GM12874 (cell line): ENCODE measurements around the gene ALAS1.
A peak's percentile ranks its signal among the peaks of the same experiment; 100 is the strongest.

ENCODE experiments used
- CTCF ChIP-seq: IDR thresholded peaks from 2 replicates; pipeline ENCODE4 v1.5.1; 2011; ENCODE audit warnings: low read depth, mild to moderate bottlenecking, control low read depth, low read length, moderate library complexity; ENCODE audit not compliant: insufficient read depth

The ALAS1 gene

GRCh38 chr3:52197842-52198625 lies at the start of gene ALAS1:
ALAS1 (plus strand) TSS chr3:52198160; CDS start chr3:52199242, 1,082 bp downstream.
- TF ChIP-seq CTCF: 0 out of 2 replicates have a peak, but pooled peaks have one; percentile 7

DNA sequence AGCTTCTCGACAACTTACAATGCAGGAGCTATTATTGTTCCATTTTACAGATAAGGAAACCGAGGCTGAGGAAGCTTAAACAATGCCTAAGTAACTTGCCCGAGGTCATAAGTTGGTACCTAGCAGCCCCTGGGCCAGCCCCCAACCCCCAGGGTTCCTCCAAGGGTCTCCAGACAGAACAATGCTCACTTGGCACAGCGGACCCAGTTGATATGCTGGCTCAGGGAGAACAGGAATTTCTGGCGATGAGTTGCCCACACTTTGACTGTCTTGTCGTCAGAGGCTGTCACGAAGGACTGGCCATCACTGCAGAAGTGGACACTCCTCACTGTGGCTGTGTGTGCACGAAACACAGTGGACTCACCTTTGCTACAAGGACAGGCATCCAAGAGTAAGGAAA lies 48.9 kb upstream of the ALAS1 start:
- TF ChIP-seq CTCF: no peak

DNA sequence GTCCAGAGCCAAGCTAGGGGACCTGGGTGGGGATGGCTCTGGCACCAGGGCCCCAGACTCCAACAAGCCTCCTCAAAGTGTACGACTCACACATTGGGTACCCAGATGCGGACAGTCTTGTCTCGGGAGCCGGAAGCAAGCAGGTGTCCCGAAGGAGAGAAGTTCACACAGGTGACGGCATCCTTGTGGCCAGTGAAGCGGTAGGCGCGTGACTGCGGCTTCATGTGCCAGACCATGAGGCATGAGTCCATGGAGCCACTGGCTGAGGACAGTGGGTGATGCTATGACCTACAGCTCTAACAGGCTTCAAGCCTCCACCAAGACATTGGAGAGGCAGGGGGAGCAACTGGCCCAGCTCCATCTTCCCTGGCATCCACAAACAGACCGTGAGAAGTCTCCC lies 48.2 kb upstream of the ALAS1 start:
- TF ChIP-seq CTCF: no peak

- no peak for TF ChIP-seq CTCF
These were observed 47.6 kb upstream of the ALAS1 start for GRCh38 chr3:52150357-52150756.

GRCh38 chr3:52150860-52151259 lies 47.1 kb upstream of the ALAS1 start:
- TF ChIP-seq CTCF: no peak

- no peak for TF ChIP-seq CTCF
These were observed 44.4 kb upstream of the ALAS1 start for GRCh38 chr3:52153389-52154096.
